Smooth muscle cell (in vitro differentiated cells): ENCODE measurements around the gene TRIM24. TPM values are rescaled to one million over a fixed set of nuclear protein-coding genes. Genes with fewer than 3 reads are reported as not detected.
"Not testable (repeated sequence)": the region's sequence is repeated elsewhere in the genome, so short reads cannot be mapped to it uniquely, and the experiment has no call there.

Source experiments
- DNase-seq: peaks from one replicate; lab custom pipeline; 2025; ENCODE audit not compliant: unreplicated experiment; lab: John Stamatoyannopoulos, UW
- H2AFZ ChIP-seq: fragments of 200-600 bp; sonication (generic); 2 replicates; pipeline ENCODE4 v1.6.0; 2016; ENCODE audit warnings: antibody characterized with exemption, low read depth, mild to moderate bottlenecking
- H3F3A ChIP-seq: fragments of 200-600 bp; sonication (generic); 2 replicates; pipeline ENCODE4 v1.6.0; 2017; ENCODE audit warnings: antibody characterized with exemption, low read depth
- H3K27ac ChIP-seq: fragments of 200-600 bp; sonication (generic); 2 replicates; pipeline ENCODE4 v1.5.1; 2016; ENCODE audit warnings: low read depth, mild to moderate bottlenecking
- H3K27me3 ChIP-seq: fragments of 200-600 bp; sonication (generic); 2 replicates; pipeline ENCODE4 v1.6.1; 2016; ENCODE audit warnings: low read depth, mild to moderate bottlenecking
- H3K36me3 ChIP-seq: fragments of 200-600 bp; sonication (generic); 2 replicates; pipeline ENCODE4 v1.5.1; 2016; ENCODE audit warnings: low read depth
- H3K4me1 ChIP-seq: fragments of 200-600 bp; sonication (generic); 2 replicates; pipeline ENCODE4 v1.5.1; 2016; ENCODE audit warnings: low read depth
- H3K4me2 ChIP-seq: fragments of 200-600 bp; sonication (generic); 2 replicates; pipeline ENCODE4 v1.6.0; 2016; ENCODE audit warnings: mild to moderate bottlenecking
- H3K4me3 ChIP-seq: fragments of 200-600 bp; sonication (generic); 2 replicates; pipeline ENCODE4 v1.5.1; 2016; ENCODE audit warnings: mild to moderate bottlenecking
- H3K79me2 ChIP-seq: fragments of 200-600 bp; sonication (generic); 2 replicates; pipeline ENCODE4 v1.6.0; 2016; ENCODE audit warnings: low read depth, mild to moderate bottlenecking
- H3K9ac ChIP-seq: fragments of 200-600 bp; sonication (generic); 2 replicates; pipeline ENCODE4 v1.6.0; 2016; ENCODE audit warnings: low read depth
- H3K9me3 ChIP-seq: fragments of 200-600 bp; sonication (generic); replicated peaks from 2 replicates; pipeline ENCODE4 v1.5.1; 2016; ENCODE audit warnings: low read depth
- H4K20me1 ChIP-seq: fragments of 200-600 bp; sonication (generic); 2 replicates; pipeline ENCODE4 v1.6.0; 2016; ENCODE audit warnings: low read depth
- CTCF ChIP-seq: fragments of 200-600 bp; sonication (generic); IDR thresholded peaks from 2 replicates; pipeline ENCODE4 v1.5.1; 2017; ENCODE audit warnings: borderline replicate concordance, mild to moderate bottlenecking, antibody characterized with exemption; ENCODE audit not compliant: insufficient read depth, poor library complexity, severe bottlenecking
- WGBS: methylation state at CpG from one replicate; pipeline ENCODE4 v1.1.7; 2016; ENCODE audit warnings: low lambda C conversion rate; 5-methylcytosine and 5-hydroxymethylcytosine counted together
- polyA plus RNA-seq: library from polyadenylated mRNA; unstranded; fragments of >200 nt; fragmentation: Nextera tagmentation; extraction: Ambion mirVana; gene quantifications from 2 replicates; pipeline ENCODE4 v1.2.1, GENCODE V29; 2016
- total RNA-seq: library from RNA; depleted of rRNA; stranded (reverse); fragments of >200 nt; gene quantifications from 2 replicates; pipeline ENCODE4 v1.2.3, GENCODE V29; 2014

TRIM24 gene
- total and polyA plus RNA-seq, 2 experiments from 2014 or later, result 24.9 to 60.7 TPM

- H3K27ac ChIP-seq, result no peak overlapping the region
- peak overlapping the region; percentile 89 for H3K4me2 ChIP-seq
- no peak for TF ChIP-seq CTCF
- H3K4me3 ChIP-seq, result peak overlapping the region; percentile 68
- under 1% methylated on average over 18 of the region's 31 CpGs for WGBS
- peaks cover 4% of the 10 kb centered on the region for H3F3A ChIP-seq
- DNase-seq, result peak; percentile 100
- no peak overlapping the region for H3K9ac ChIP-seq
- H4K20me1 ChIP-seq, result peaks cover 35% of the 10 kb centered on the region
- H3K79me2 ChIP-seq, result peaks cover 35% of the 10 kb centered on the region
- peaks cover 23% of the 10 kb centered on the region for H3K4me1 ChIP-seq
- H3K9me3 ChIP-seq, result no peaks in the 10 kb centered on the region
- H2AFZ ChIP-seq, result peak overlapping the region; percentile 80
- no peaks in the 10 kb centered on the region for H3K27me3 ChIP-seq
- no peaks in the 10 kb centered on the region for H3K36me3 ChIP-seq
Observed at GRCh38 chr7:138459413-138460175, 465 bp upstream of the TRIM24 start.

DNA sequence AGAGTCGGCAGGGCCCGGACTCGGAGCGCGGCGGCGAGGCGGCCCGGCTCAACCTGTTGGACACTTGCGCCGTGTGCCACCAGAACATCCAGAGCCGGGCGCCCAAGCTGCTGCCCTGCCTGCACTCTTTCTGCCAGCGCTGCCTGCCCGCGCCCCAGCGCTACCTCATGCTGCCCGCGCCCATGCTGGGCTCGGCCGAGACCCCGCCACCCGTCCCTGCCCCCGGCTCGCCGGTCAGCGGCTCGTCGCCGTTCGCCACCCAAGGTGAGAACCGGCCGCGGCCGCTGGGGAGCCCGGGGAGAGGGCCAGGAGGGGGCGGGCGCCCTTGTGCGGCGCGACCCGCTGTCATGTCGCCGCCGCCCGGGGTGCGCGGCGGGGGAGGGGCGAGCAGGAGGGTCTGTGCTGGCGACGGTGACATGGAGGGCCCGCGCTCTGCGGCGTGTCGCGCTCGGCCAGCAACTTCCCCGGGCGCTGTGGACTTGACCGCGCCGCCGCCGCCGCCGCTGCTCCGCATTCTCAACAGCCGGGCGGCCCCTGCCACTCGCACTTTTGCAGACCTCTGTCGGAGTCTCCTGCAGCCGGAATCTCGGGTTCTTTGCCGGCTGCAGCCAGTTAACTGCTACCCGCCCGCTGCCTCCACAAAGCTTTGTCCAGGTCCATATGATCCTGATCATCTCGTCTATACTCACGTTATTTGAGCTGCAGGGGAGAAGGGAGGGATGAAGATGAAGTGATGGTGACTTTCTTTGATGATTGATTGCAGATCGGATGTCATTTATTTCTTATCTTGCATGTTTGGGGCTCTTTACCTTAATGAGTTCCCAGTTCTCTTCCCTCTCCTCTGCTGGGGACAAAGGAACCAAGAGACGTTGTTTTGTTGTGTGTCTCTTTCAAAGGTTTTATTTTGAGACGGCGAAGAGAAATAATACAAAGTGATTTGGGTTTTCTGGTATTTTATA lies 869 bp downstream of the TRIM24 start:
- Histone ChIP-seq H3K4me1 (peaks cover 26% of the 10 kb centered on the region), H3K27ac (peak overlapping the region; percentile 79), H3K9me3 (no peaks in the 10 kb centered on the region), H4K20me1 (peaks cover 49% of the 10 kb centered on the region), H3K27me3 (no peaks in the 10 kb centered on the region), H3K79me2 (peaks cover 48% of the 10 kb centered on the region), H2AFZ (peak overlapping the region; percentile 1), H3K36me3 (no peaks in the 10 kb centered on the region), H3F3A (peaks cover 4% of the 10 kb centered on the region), H3K4me3 (peak overlapping the region; percentile 90), H3K9ac (peak overlapping the region; percentile 72), H3K4me2 (peak overlapping the region; percentile 95)
- WGBS, result under 1% methylated on average over 47 of the region's 84 CpGs
- no peak for TF ChIP-seq CTCF
- peak; percentile 58 for DNase-seq

GRCh38 chr7:138463291-138463618 lies 3.2 kb downstream of the TRIM24 start:
- Histone ChIP-seq H3K4me1 (peaks cover 26% of the 10 kb centered on the region), H4K20me1 (peaks cover 70% of the 10 kb centered on the region), H3K4me2 (peak overlapping the region; percentile 81), H3K79me2 (peaks cover 72% of the 10 kb centered on the region), H3K4me3 (peak overlapping the region; percentile 31)
- H3K36me3 ChIP-seq, H2AFZ ChIP-seq, H3F3A ChIP-seq, H3K9ac ChIP-seq, H3K9me3 ChIP-seq, DNase-seq, H3K27ac ChIP-seq, H3K27me3 ChIP-seq: not testable (repeated sequence)
- 87% methylated on average over 6 of the region's 6 CpGs for WGBS

GRCh38 chr7:138465046-138465445 lies 5.0 kb downstream of the TRIM24 start:
- no peak for TF ChIP-seq CTCF
- WGBS, result 69% methylated on average over 3 of the region's 3 CpGs
- H3K27ac ChIP-seq, result peak overlapping the region; percentile 34
- no peaks in the 10 kb centered on the region for H3K9me3 ChIP-seq
- no peaks in the 10 kb centered on the region for H3K36me3 ChIP-seq
- H3K27me3 ChIP-seq, result no peaks in the 10 kb centered on the region
- H3K79me2 ChIP-seq, result peaks cover 90% of the 10 kb centered on the region
- no peak for DNase-seq
- peaks cover 4% of the 10 kb centered on the region for H3F3A ChIP-seq
- H2AFZ ChIP-seq, result no peak overlapping the region
- peak overlapping the region; percentile 52 for H3K4me2 ChIP-seq
- peaks cover 88% of the 10 kb centered on the region for H4K20me1 ChIP-seq
- H3K9ac ChIP-seq, result no peak overlapping the region
- peaks cover 17% of the 10 kb centered on the region for H3K4me1 ChIP-seq
- H3K4me3 ChIP-seq, result peak overlapping the region; percentile 21

DNA sequence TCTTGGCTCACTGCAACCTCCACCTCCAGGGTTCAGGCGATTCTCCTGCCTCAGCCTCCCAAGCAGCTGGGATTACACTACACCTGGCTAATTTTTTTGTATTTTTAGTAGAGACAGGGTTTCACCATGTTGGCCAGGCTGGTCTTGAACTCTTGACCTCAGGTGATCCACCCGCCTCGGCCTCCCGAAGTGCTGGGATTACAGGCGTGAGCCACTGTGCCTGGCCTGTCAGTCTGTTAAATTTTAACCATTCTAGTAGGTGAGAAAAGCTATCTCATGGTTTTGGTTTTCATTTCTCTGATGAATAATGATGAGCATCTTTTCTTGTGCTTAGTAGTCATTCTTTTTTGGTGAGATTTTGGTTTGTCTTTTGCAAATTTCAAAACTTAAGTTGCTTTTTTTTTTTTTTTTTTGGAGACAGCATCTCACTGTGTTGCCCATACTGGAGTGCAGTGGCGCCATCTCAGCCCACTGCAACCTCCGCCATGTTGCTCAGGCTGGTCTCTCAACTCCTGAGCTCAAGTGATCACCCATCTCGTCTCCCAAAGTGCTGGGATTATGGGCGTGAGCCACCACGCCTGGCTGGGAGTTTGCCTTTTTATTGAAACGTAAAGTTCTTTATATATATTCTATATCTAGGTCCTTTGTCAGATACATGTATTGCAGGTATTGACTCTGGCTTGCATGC lies 6.2 kb downstream of the TRIM24 start:
- not testable (repeated sequence) for H3K4me3 ChIP-seq, H3K4me2 ChIP-seq, H3F3A ChIP-seq, H3K9me3 ChIP-seq, DNase-seq, H3K36me3 ChIP-seq, H2AFZ ChIP-seq, H3K27me3 ChIP-seq, H3K9ac ChIP-seq, H3K27ac ChIP-seq
- Histone ChIP-seq H3K79me2 (peaks cover 99% of the 10 kb centered on the region), H4K20me1 (peaks cover 94% of the 10 kb centered on the region), H3K4me1 (peaks cover 17% of the 10 kb centered on the region)
- 92% methylated on average over 11 of the region's 11 CpGs for WGBS
